ENCODE results near the gene RAPSN. TPM values are rescaled to one million over a fixed set of nuclear protein-coding genes. Genes with fewer than 3 reads are reported as not detected.
A peak's percentile ranks its signal among the peaks of the same experiment; 100 is the strongest.

The RAPSN gene
- total RNA-seq, 1 donor from 2014 or later = 0.17 TPM

GRCh38 chr11:47406896-47407745 is 41.8 kb downstream of the RAPSN start:
- no peak for DNase-seq

GRCh38 chr11:47403571-47403970 is 45.4 kb downstream of the RAPSN start:
- no peak for DNase-seq

DNA sequence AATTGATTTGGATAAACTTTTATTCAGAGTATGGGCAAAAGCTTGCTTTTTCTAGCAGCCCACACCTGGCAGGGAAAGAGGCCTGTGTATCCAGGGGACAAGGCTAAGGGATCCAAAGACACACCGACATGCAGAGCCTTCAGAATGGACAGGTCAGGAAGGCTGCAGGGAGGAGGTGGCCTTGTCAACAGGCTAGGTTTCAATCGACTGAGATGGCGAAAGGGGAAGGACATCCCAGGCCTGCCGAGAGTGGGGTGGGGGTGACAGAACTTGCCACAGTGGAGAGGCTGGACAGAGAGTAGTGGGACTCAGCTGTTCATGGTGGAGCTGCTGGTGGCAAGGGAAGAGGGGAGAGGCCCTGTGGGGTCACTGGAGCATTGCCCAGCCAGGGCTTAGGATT is 45.8 kb downstream of the RAPSN start:
- no peak for DNase-seq

- no peak for DNase-seq
Observed at GRCh38 chr11:47400768-47401279, 48.1 kb downstream of the RAPSN start.

GRCh38 chr11:47399860-47400767 is 48.8 kb downstream of the RAPSN start:
- DNase-seq = peak; percentile 40

DNA sequence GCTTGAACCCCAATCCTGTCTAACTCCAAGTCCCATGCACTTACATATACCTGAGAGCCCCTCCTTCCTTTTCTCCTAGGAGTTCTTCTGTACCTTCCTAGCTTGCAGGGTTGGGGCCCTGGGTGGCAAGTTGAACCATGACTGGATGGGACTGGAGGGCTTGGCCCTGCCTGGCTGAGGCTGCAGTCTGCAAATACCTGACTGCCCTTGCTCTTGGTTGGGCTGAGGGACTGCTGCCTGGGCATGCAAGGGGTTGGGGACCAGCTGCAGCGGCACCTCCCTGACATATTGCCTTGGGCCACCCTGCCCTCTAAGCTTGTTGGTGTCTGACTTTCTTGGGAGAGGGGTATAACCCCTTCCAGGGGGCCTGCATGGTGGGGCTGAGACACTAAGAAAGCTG is 50.4 kb downstream of the RAPSN start:
- DNase-seq = no peak

GRCh38 chr11:47398011-47398410 is 50.9 kb downstream of the RAPSN start:
- DNase-seq = no peak

DNA sequence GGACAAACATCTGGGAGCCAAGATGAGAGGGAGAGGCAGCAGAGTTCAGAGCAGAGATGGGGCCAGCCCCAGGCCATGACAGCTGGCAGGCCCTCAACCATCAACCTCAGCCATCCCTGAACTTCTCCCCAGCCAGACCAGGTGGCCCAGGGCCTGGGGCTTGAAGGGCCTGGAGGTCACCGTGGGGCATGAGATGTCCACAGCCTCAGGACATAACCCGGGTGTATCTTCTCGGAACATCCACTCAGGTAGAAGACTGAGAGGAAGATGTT is 53.0 kb downstream of the RAPSN start:
- DNase-seq = no peak

- no peak for DNase-seq
Observed at GRCh38 chr11:47395223-47396048, 53.5 kb downstream of the RAPSN start.

- peak; percentile 96 for DNase-seq
Observed at GRCh38 chr11:47394322-47395222, 54.4 kb downstream of the RAPSN start.

GRCh38 chr11:47394050-47394321 is 55.0 kb downstream of the RAPSN start:
- DNase-seq = no peak

- DNase-seq = peak; percentile 58
Observed at GRCh38 chr11:47393163-47394049, 55.5 kb downstream of the RAPSN start.

DNA sequence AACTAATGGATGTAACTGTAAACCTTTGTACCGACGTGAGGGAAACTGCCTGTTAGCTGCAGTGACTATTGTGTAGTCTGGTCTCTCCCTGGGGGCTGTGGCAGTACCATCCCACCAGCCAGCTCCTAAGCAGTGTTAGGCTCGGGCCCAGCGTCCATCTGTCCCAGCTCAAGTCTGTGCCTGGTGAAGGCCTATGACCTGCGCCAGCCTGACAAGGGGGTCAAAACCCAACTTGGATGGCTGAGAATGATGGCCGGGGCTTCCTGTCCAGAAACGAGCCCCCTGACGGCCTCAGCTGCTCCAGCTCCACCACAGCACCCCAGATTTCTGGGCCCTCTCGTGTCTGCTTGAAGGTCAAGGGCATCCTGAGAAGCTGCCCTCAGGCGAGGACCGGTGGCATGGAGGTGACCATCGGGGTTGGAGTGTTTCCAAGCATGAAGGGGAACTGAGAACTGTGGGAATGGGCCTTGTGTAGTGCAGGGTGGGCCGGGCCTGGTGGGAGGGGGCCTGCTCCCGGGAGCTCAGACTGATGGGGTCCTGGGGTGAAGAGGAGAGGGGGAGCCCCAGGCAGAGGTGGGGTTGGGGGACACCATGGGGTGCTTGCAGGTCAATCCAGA is 56.3 kb downstream of the RAPSN start:
- DNase-seq = no peak

- DNase-seq = no peak
Observed at GRCh38 chr11:47391711-47392432, 57.1 kb downstream of the RAPSN start.

DNA sequence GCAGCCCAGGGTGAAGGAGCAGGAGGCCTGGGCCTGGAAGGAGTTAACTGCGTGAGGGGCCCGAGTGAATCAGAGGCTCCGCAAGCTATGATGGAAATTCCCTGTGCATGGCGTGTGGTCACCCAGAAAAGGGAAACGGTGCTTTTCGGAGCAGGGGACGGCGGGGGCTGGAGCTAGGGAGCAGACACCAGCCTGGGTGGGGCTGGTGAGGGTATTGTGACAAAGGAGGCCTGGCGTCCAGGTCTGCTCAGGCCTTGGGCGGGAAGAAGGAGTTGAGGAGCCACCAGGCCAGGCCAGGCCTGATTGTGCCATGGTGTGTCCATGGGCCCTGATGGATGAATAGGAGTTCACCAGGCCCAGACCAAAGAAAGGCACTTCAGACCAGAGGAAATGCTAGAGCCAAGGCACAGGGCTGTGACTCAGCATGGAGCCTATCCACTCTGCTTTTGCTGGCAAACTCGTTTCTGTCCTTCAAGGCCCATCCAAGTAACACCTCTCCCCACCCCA is 57.8 kb downstream of the RAPSN start:
- DNase-seq = no peak

DNA sequence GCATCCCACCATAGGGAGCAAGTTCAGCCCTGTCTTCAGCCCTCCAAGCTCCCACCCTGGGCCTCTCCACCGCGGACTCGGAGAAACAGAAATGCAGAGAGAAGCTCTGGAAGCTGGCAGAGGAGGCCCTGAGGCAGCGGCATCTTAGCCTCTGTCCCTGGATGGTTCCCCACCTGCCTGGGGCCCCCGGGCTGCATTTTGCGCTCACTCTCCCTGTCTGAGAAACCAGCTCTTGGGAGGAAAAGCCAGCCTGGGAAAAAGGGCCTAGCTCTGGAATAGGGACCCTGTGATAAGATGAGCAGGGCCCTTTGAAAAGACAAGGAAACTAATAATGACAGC is 58.5 kb downstream of the RAPSN start:
- no peak for DNase-seq

- DNase-seq = no peak
Observed at GRCh38 chr11:47389577-47390421, 59.1 kb downstream of the RAPSN start.

DNA sequence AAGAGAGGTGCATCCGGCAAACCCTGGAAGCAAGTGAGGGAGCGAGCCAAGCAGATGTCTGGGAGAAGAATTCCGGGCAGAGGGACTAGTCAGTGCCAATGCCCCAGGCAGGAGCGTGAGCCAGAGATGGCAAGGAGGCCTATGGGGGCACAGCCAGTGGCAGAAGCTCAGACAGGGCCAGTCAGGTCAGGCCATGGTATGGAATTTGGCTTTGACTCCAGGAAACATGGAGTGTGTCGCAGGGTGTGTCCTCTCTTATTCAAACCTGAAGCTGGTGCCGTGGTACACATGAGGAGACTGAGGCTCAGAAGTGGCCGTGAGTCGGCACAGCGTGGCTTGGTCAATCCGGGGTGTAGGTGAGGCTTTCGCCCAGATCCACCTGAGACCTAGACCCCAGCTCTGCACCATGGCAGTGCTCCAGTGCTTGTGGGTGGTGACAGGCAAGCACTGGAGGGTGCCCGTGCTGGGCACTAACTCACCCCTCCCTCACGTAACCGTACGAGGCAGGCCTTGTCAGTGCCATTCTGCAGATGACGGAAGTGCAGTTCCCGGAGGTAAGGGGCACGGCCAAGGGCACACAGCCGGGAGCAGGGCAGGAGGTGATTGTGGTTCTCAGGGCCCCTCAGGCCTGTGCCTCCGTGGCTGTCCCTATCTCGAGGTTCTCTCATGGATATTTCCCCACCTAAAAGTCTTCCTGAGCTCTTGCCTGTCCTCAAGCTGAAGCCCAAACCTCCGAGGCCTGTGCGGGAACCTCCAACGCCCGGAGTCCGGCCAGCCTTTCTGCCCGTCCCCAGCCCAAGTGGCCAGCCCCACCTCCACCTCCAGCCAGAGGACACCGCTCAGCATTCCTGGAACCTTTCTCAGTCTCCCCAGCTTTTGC is 60.0 kb downstream of the RAPSN start:
- no peak for DNase-seq
